ENCODE measurements around the gene OR13C4. TPM values are rescaled to one million over a fixed set of nuclear protein-coding genes. Genes with fewer than 3 reads are reported as not detected.
"Not testable (repeated sequence)": the region's sequence is repeated elsewhere in the genome, so short reads cannot be mapped to it uniquely, and the experiment has no call there.

The OR13C4 gene
- polyA plus RNA-seq (ENCODE audit: insufficient read length) = not detected

DNA sequence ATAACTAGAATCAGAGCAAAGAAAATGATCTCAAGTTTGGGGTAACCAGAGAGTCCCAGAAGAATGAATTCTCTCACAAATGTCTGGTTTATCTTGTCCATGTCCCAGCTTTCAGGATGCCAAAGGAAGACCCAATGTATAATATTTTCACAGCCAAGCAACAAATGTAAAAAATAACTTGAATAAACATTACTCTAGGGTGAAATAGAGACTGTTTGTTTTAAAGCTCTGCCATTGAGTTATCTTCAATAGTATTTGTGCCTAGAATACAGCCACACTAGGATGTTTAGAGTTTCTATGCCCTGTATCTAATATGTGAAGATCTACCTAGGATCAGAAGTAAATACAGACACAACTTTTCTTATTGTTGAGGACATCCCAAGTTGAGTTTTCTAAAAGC lies at the start of gene OR13C4:
OR13C4 (minus strand) TSS at position 101 of the 400 bp plus-strand sequence; CDS start at position 101, 0 bp downstream.
- DNase-seq (ENCODE audit: low read depth) = no peak

- DNase-seq (ENCODE audit: low read depth) = no peak
These were observed 48.4 kb upstream of the OR13C4 start for GRCh38 chr9:104575456-104575855.

DNA sequence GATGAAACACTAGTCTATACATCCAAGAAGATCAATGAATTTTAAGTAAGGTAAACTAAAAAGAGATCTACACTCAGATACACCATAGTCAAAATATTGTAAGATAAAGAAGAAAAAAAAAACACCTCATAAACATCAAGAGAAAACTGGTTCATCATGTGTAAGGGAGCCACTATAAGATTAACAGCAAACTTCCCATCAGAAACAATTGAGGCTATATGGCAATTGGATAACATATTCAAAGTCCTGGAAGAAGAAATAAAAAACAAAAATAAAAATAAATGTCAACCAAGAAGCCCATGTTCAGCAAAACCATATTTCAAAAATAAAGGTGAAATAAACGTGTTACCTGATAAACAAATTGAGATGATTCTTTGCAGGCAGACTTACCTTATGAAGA lies 45.6 kb upstream of the OR13C4 start:
- no peak for DNase-seq (ENCODE audit: low read depth)

DNA sequence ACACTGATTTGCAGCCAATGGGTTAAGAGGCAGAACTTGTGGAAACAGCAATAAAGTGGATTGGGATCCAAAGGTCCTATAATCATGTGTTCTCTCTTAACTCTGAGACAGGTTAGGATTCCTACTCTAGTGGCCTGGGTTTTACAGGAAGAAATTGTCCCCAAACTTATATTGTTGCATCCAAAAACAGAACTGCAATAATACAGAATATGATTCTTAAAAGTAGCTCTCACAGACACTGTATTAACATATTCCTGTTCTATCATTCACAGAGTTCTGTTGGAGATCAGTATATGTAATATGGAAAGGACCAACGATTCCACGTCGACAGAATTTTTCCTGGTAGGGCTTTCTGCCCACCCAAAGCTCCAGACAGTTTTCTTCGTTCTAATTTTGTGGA lies 41.9 kb upstream of the OR13C4 start, which contains the start of gene OR13C8:
OR13C8 (plus strand) TSS at position 301 of the 400 bp plus-strand sequence; CDS start at position 301, 0 bp downstream.
- DNase-seq (ENCODE audit: low read depth) = no peak

DNA sequence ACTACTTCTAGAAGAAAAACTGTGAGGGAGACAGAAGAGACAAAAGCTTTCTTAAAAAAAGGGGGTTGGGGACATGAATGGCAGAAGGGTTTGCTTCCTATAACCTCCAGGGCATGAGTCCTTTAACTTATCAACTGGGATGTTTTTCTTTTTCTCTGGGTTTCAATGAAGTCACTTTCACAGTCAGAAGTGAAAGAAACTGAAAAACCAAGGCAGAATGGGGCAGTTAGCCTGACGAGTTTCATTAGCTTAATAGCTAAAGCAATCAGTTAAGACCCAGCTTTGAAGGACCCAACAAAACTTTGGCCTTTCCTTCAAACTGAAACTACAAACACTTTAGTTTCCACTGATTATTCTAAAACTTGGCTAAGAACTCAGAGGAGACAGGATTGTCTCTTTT lies 37.3 kb upstream of the OR13C4 start:
- DNase-seq (ENCODE audit: low read depth) = no peak

DNA sequence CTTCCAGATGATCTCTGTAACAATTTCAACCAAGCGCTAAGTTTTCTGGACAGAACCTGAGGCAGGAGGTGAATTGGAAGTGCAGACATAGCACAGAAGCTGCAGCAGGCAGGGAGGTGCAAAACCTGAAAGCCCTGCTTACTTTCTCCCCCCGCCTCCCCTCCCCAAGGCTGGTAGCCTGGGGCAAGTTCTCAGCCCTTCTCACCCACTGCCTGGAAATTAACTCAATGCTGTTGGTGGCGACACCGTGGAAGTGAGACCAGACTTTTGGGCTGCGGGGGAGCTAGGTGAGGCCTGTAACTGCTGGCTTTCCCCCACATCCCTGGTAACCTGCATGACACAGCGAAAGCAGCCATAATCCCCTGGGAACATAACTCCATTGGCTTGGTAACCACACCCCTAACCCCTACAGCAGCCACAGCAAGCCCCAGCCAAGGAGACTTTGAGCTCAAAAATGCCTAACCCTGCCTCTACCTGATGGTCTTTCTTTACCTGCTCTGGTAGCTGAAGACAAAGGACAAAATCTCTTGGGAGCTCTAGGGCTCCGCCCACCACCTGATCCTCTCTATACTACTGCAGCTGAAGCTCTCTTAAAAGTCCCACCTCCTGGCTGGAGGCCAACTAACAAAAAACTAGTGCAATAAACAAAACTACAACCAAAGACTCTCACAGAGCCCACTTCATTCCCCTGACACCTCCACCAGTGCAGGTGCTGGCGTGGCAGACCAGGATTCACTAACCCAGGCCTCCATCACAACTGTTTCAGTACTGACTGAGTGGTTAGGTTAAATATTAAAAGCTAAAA lies 30.0 kb upstream of the OR13C4 start:
- no peak for DNase-seq (ENCODE audit: low read depth)

- DNase-seq (ENCODE audit: low read depth) = no peak
These were observed 28.5 kb upstream of the OR13C4 start for GRCh38 chr9:104555521-104555920.

GRCh38 chr9:104553261-104553660 lies 26.3 kb upstream of the OR13C4 start:
- no peak for DNase-seq (ENCODE audit: low read depth)

DNA sequence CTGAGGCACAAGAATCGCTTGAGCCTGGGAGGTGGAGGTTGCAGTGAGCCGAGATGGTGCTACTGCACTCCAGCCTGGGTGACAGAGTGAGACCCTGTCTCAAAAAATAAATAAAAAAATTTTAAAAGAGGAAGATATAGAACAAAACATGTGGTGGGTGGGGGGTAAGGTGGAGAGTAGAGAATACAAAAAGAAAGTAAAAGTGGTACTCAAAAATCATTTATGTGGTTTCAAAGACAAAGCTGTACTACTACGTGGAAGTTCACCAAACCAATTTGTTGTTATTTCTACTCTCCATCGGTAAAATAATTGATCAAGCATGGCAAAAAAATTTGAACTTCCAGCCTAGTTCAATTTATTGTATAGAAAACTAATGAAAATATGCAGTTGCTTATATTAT lies 17.6 kb upstream of the OR13C4 start:
- no peak for DNase-seq (ENCODE audit: low read depth)

- no peak for DNase-seq (ENCODE audit: low read depth)
These were observed 12.3 kb upstream of the OR13C4 start for GRCh38 chr9:104539275-104539674.

- no peak for DNase-seq (ENCODE audit: low read depth)
These were observed 9.7 kb upstream of the OR13C4 start, which contains the start of gene OR13C3 for GRCh38 chr9:104536756-104537155. Gene OR13C3 (minus strand): TSS chr9:104536856. CDS start chr9:104536723, 133 bp downstream.

DNA sequence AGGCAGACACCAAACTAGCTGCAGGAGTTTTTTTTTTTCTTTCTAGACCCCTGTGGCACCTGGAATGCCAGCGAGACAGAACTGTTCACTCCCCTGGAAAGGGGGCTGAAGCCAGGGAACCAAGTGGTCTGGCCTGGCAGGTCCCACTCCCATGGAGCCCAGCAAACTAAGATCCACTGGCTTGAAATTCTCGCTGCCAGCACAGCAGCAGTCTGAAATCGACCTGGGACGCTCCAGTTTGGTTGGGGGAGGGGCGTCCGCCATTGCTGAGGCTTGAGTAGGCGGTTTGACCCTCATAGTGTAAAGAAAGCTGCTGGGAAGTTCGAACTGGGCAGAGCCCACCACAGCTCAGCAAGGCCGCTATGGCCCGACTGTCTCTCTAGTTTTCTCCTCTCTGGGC lies 6.8 kb downstream of the OR13C4 start:
- not testable (repeated sequence) for DNase-seq (ENCODE audit: low read depth)

DNA sequence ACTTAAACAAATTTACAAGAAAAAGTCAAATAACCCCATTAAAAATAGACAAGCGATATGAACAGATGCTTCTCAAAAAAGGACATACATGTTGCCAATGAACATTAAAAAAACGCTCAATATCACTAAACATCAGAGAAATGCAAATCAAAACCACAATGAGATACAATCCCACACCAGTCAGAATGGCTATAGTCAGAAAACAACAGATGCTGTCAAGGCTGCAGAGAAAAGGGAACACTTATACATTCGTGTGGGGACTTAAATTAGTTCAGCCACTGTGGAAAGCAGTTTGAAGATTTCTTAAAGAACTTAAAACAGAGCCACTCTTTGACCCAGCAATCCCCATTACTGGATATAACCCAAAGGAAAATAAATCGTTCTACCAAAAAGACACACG lies 12.1 kb downstream of the OR13C4 start:
- no peak for DNase-seq (ENCODE audit: low read depth)

- DNase-seq (ENCODE audit: low read depth) = no peak
These were observed 20.4 kb downstream of the OR13C4 start for GRCh38 chr9:104506565-104506964.

- no peak for DNase-seq (ENCODE audit: low read depth)
These were observed 23.0 kb downstream of the OR13C4 start, which contains the start of gene OR13F1 for GRCh38 chr9:104503963-104504362. Gene OR13F1 (plus strand): TSS chr9:104504263. CDS start chr9:104504263, 0 bp downstream.

DNA sequence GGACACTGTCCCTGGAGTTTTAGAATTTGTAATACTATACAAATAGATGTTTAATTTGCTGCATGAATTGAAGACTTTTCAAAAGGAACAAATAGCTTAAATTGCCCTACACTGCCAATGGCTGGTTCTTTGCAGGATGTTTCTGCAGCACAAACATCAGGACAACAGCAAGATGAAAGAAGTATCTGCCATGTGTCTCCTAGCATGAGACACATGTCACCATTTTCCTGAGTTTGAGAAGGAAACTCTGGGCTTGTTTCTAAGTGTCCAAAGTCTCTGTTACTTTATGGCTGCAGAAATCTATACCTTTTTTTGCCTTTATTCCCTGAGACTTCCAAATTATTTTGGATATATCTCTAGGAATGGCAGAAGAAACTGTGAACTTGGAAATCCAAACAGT lies 23.6 kb downstream of the OR13C4 start:
- no peak for DNase-seq (ENCODE audit: low read depth)

DNA sequence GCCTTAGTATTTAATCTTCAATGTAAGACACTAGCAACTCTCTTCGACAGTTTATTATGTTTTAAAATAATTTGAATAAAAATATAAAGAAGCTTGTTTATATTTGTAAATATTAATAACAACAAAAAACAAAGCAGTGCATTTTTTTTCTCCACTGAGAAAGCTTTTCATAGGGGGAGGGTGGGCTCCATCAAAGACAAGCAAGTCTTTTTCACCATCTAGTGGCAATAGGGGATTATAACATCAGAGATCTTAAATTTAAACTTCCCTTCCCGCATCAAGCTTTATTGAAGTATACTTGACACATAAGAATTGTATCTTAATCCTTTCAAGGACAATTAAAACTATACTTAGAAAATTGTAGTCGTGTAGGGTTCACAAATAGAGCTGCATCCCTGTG lies 32.2 kb downstream of the OR13C4 start:
- DNase-seq (ENCODE audit: low read depth) = no peak

GRCh38 chr9:104485014-104485413 lies 42.0 kb downstream of the OR13C4 start:
- DNase-seq (ENCODE audit: low read depth) = no peak

DNA sequence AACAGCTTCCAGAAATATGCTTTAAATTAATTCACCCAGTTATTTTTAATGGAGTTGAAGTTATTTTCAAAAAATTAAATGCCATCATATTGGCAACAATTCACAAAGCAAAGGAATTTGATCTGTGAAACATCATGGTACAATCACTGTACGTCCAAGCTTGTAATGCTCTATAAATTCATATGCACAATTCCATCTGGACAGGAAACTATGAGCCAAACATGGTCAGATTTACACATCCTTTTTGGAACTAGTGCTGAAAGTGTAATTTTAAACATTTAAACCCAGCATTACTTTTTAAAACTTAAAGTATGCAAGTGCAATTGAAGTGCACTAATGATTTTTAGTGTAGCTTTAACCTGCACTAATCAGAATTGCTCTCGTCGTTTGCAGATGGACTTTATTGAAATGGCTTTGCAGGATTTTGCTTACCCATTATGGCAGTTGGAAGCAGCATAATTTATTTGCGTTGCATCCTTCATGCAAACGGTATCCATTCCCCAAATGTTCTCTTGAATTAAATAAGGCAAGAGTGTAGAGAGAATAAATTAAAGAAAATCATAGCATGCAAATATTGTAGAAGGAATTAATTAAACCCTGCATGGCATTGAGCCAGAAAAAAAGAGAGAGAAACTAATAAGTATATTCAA lies 44.0 kb downstream of the OR13C4 start:
- DNase-seq (ENCODE audit: low read depth) = no peak

Measured in forelimb muscle (tissue), 1 donor.